Measurements from ENCODE around the gene TMEM59L. TPM values are rescaled to one million over a fixed set of nuclear protein-coding genes. Genes with fewer than 3 reads are reported as not detected.

The TMEM59L gene
- total and polyA plus RNA-seq, 2 of the 4 experiments (the other 2 are of a cell fraction) = under 0.01 to 5.9 TPM

DNA sequence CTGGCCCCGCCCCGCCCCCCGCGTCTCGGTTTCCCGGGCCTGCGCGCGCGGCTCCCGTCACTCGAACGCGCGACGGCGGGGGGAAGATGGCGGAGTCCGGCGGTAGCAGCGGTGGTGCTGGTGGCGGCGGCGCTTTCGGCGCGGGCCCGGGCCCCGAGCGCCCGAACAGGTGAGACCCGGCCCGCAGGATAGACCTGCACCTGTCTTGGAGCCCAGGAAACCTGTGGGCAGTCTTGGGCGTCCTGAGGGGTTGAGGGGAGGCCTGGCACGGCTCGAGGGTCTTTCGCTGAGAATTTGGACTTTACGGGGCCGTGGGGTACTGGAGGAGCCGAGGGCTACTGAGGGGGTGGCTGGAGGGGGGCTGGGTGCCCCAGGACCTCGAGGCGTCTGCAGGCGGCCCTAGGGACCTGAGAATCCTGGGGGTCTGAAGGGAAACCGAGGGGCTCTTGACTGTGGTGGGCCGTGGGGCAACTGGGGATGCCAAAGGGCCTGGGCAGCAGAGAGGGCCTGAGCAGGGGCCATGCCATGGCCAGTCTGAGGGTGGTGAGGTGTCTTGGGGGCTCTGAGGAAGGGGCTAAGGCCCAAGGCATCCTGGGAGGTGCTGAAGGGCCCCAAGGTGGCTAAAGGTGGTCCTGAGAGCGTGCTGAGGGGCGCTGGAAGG is 24.4 kb downstream of the TMEM59L start, which contains the start of gene KLHL26:
Gene KLHL26, plus strand, starts transcription at position 60 of the 661 bp plus-strand sequence. Its CDS starts 27 bp downstream, at position 87.
- Histone ChIP-seq H3K9me3 (ENCODE audit: control insufficient read depth, insufficient read depth, low read length) (no peaks in the 10 kb centered on the region), H3K56ac (ENCODE audit: extremely low read depth, insufficient read depth, low read length) (no peak within 1 kb of the TSS), H2BK5ac (ENCODE audit: low read depth, low read length, poor library complexity, severe bottlenecking) (peak within 1 kb of the TSS; percentile 22), H3K27me3 (ENCODE audit: control insufficient read depth, insufficient read depth, low read length) (no peaks in the 10 kb centered on the region), H3K4me3 (ENCODE audit: insufficient read depth, low read depth, low read length) (peak within 1 kb of the TSS; percentile 98), H4K91ac (ENCODE audit: insufficient read depth, low read depth, low read length) (peak within 1 kb of the TSS; percentile 49; the same call in 1 of the 2 replicates), H2BK20ac (ENCODE audit: low read depth, low read length) (no peak within 1 kb of the TSS), H3K14ac (replicated peaks; ENCODE audit: low read depth, low read length) (peak within 1 kb of the TSS; percentile 97), H2AK9ac (replicated peaks; ENCODE audit: low read depth, low read length, poor library complexity) (peak within 1 kb of the TSS; percentile 97), H3K9me1 (ENCODE audit: insufficient read depth, low read length) (peaks cover 14% of the 10 kb centered on the region), H2AFZ (replicated peaks; ENCODE audit: low read length, poor library complexity) (peak within 1 kb of the TSS; percentile 97), H3K18ac (ENCODE audit: low read depth, low read length) (no peak within 1 kb of the TSS), H3K4me2 (ENCODE audit: low read depth, low read length) (peak within 1 kb of the TSS; percentile 97), H4K8ac (ENCODE audit: low read depth in 2 of 2, low read length in 2 of 2) (peak within 1 kb of the TSS; percentile 66 to 93; a peak in 3 of 4 replicates), H4K20me1 (ENCODE audit: insufficient read depth, low read length) (peaks cover 3% of the 10 kb centered on the region), H2BK120ac (ENCODE audit: low read depth, low read length) (peak within 1 kb of the TSS; percentile 60; the same call in 1 of the 2 replicates), H3K36me3 (ENCODE audit: control insufficient read depth, insufficient read depth, low read length) (no peaks in the 10 kb centered on the region), H3K79me1 (ENCODE audit: low read depth in 1 of 2, low read length in 2 of 2) (peaks cover 14 to 37% of the 10 kb centered on the region in 2 experiments), H3K4me1 (ENCODE audit: control insufficient read depth, insufficient read depth, low read length) (peaks cover 7% of the 10 kb centered on the region), H3K27ac (ENCODE audit: insufficient read depth, low read length) (peak within 1 kb of the TSS; percentile 59), H3K23ac (ENCODE audit: low read depth, low read length) (peak within 1 kb of the TSS; percentile 13; the same call in 1 of the 2 replicates), H2AK5ac (ENCODE audit: low read depth, low read length) (peak within 1 kb of the TSS; percentile 43), H3K9ac (ENCODE audit: low read depth, low read length) (peak within 1 kb of the TSS; percentile 90), H3K4ac (ENCODE audit: low read depth, low read length) (peak within 1 kb of the TSS; percentile 84), H2BK15ac (ENCODE audit: low read depth, low read length) (no peak within 1 kb of the TSS), H4K5ac (ENCODE audit: low read depth, low read length) (peak within 1 kb of the TSS; percentile 67)
- DNase-seq (no peak), ATAC-seq (ENCODE audit: low read depth) (no peak)
- WGBS, 2 experiments (ENCODE audit: extremely low coverage in 2 of 2, insufficient read length in 1 of 2) = 3% methylated on average over 30 of the region's 47 CpGs; no CpG with 5 or more reads in 1 of the 2 experiments
- TF ChIP-seq POLR2A (IDR thresholded peaks at IDR 0.05; ENCODE audit: low read depth, low read length) (peak; percentile 80), CHD1 (IDR thresholded peaks at IDR 0.05; ENCODE audit: low read depth, low read length) (no peak), NFE2L2 (IDR thresholded peaks at IDR 0.05; ENCODE audit: low read depth, low read length) (no peak), RAD21 (IDR thresholded peaks at IDR 0.05; ENCODE audit: low read length) (no peak)
- TF ChIP-seq, protein P1, sequence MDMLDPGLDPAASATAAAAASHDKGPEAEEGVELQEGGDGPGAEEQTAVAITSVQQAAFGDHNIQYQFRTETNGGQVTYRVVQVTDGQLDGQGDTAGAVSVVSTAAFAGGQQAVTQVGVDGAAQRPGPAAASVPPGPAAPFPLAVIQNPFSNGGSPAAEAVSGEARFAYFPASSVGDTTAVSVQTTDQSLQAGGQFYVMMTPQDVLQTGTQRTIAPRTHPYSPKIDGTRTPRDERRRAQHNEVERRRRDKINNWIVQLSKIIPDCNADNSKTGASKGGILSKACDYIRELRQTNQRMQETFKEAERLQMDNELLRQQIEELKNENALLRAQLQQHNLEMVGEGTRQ (IDR thresholded peaks at IDR 0.05; ENCODE audit: low read depth, low read length) = no peak
- CTCF ChIA-PET = no interaction called here
- intact Hi-C loops (cut with micrococcal nuclease) (no loop called here), in situ Hi-C loops (cut with MboI; ENCODE audit: low sequenced_read_pairs) (no loop called here), dilution Hi-C loops (cut with HindIII; ENCODE audit: low sequenced_read_pairs, unreplicated experiment) (no loop called here)
- POLR2A ChIA-PET (ENCODE audit: unreplicated experiment) = no interaction called here
- no TSS peak for BruUV-seq (replicated peaks)

All from IMR-90 (cell line).